Uterus (tissue), 2 donors: ENCODE measurements around the gene DNAJB11.

Experiments
- POLR2A ChIP-seq, 2 donors: fragments of 450-650 bp; IDR thresholded peaks; one replicate each; pipeline ENCODE4 v1.6.1; 2016; ENCODE audit warnings: antibody characterized with exemption in 2 of 2, mild to moderate bottlenecking in 1 of 2, moderate library complexity in 1 of 2
- TF ChIP-seq, protein P1 (sequence below), 4 experiments: fragments of 200-600 bp in 2 of 4; fragments of 450-650 bp in 2 of 4; sonication (generic) in 2 of 4; IDR thresholded peaks; one replicate each; pipeline ENCODE4 v1.5.1; 2016 to 2019; ENCODE audit warnings: antibody characterized with exemption in 4 of 4, mild to moderate bottlenecking in 2 of 4, moderate library complexity in 1 of 4

DNA sequence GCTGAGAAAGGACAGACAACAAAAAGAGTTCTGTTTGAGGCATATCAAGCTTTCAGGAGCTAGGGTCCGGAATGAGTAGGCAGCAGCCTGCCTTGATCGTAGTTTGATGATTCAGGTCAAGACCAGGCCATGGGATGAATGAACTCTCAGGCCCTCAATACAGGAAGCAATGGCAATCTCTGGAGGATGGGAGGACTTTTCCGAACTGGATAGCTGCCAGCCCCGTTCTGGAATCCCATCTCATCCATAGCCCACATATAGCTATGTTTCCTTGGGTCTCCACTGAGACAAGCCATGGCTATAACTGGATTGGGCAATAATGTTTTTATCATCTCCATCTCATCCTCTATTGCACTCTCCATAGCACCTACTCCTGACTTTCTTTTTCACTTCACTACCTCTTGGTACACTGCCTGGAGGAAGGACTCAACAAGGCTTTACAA is 55.1 kb downstream of the DNAJB11 start:
- TF ChIP-seq, protein P1, sequence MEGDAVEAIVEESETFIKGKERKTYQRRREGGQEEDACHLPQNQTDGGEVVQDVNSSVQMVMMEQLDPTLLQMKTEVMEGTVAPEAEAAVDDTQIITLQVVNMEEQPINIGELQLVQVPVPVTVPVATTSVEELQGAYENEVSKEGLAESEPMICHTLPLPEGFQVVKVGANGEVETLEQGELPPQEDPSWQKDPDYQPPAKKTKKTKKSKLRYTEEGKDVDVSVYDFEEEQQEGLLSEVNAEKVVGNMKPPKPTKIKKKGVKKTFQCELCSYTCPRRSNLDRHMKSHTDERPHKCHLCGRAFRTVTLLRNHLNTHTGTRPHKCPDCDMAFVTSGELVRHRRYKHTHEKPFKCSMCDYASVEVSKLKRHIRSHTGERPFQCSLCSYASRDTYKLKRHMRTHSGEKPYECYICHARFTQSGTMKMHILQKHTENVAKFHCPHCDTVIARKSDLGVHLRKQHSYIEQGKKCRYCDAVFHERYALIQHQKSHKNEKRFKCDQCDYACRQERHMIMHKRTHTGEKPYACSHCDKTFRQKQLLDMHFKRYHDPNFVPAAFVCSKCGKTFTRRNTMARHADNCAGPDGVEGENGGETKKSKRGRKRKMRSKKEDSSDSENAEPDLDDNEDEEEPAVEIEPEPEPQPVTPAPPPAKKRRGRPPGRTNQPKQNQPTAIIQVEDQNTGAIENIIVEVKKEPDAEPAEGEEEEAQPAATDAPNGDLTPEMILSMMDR (IDR thresholded peaks at IDR 0.05), result no peak
- no peak for TF ChIP-seq POLR2A (IDR thresholded peaks at IDR 0.05)
